Hematopoietic multipotent progenitor cell treated with erythropoietin and hydrocortisone succinate and interleukin-3 and kit ligand, for 8 days (in vitro differentiated cells): ENCODE data around the gene CFAP126.
A peak's percentile ranks its signal among the peaks of the same experiment; 100 is the strongest.
"Not testable (repeated sequence)": the region's sequence is repeated elsewhere in the genome, so short reads cannot be mapped to it uniquely, and the experiment has no call there.

Source experiments
- DNase-seq: peaks from one replicate; pipeline ENCODE4 v3.0.0-alpha.2; 2015

CFAP126 gene

GRCh38 chr1:161379071-161379470 lies 11.4 kb upstream of the CFAP126 start:
- DNase-seq: no peak

GRCh38 chr1:161378014-161378413 lies 10.3 kb upstream of the CFAP126 start:
- no peak for DNase-seq

GRCh38 chr1:161374373-161374772 lies 6.7 kb upstream of the CFAP126 start:
- peak; percentile 54 for DNase-seq

GRCh38 chr1:161373442-161373841 lies 5.8 kb upstream of the CFAP126 start:
- DNase-seq: no peak

GRCh38 chr1:161365207-161365606 lies 2.5 kb downstream of the CFAP126 start:
- no peak for DNase-seq

- DNase-seq: no peak
Observed at GRCh38 chr1:161364332-161364731, 3.3 kb downstream of the CFAP126 start.

- DNase-seq: no peak
Observed at GRCh38 chr1:161359291-161359690, 8.4 kb downstream of the CFAP126 start.

- no peak for DNase-seq
Observed at GRCh38 chr1:161357073-161357472, 10.6 kb downstream of the CFAP126 start.

- peak; percentile 12 for DNase-seq
Observed at GRCh38 chr1:161351482-161351881, 16.2 kb downstream of the CFAP126 start.

GRCh38 chr1:161350671-161351070 lies 17.0 kb downstream of the CFAP126 start:
- no peak for DNase-seq

GRCh38 chr1:161342821-161343220 lies 24.9 kb downstream of the CFAP126 start:
- DNase-seq: no peak

- DNase-seq: no peak
Observed at GRCh38 chr1:161342177-161342576, 25.5 kb downstream of the CFAP126 start.

- DNase-seq: no peak
Observed at GRCh38 chr1:161335796-161336195, 31.9 kb downstream of the CFAP126 start.

GRCh38 chr1:161333166-161333565 lies 34.5 kb downstream of the CFAP126 start:
- DNase-seq: no peak

GRCh38 chr1:161330346-161330745 lies 37.3 kb downstream of the CFAP126 start:
- no peak for DNase-seq

GRCh38 chr1:161324020-161324419 lies 43.7 kb downstream of the CFAP126 start:
- no peak for DNase-seq

- not testable (repeated sequence) for DNase-seq
Observed at GRCh38 chr1:161315841-161316674, 51.6 kb downstream of the CFAP126 start.
